Muscle layer of duodenum (tissue), 2 donors: ENCODE data around the gene ATP13A1.
"Not testable (repeated sequence)": the region's sequence is repeated elsewhere in the genome, so short reads cannot be mapped to it uniquely, and the experiment has no call there.

Experiments
- H3K27ac ChIP-seq: one replicate; pipeline ENCODE4 v1.7.0; 2013; ENCODE audit warnings: mild to moderate bottlenecking, low read length
- H3K27me3 ChIP-seq: one replicate; pipeline ENCODE4 v1.7.0; 2013; ENCODE audit warnings: low read depth, mild to moderate bottlenecking, control low read depth, low read length
- H3K36me3 ChIP-seq, 2 donors: one replicate each; pipeline ENCODE4 v1.7.0; 2013; ENCODE audit warnings: low read length in 2 of 2, control low read depth in 1 of 2, mild to moderate bottlenecking in 1 of 2; ENCODE audit not compliant: insufficient read depth in 2 of 2, control insufficient read depth in 1 of 2
- H3K4me1 ChIP-seq, 2 donors: one replicate each; pipeline ENCODE4 v1.7.0; 2013; ENCODE audit warnings: low read length in 2 of 2, mild to moderate bottlenecking in 2 of 2, control low read depth in 1 of 2, moderate library complexity in 1 of 2; ENCODE audit not compliant: insufficient read depth in 2 of 2, control insufficient read depth in 1 of 2
- H3K4me3 ChIP-seq, 2 donors: one replicate each; pipeline ENCODE4 v1.7.0; 2013; ENCODE audit warnings: low read length in 2 of 2, low read depth in 1 of 2, mild to moderate bottlenecking in 1 of 2
- H3K9me3 ChIP-seq, 2 donors: one replicate each; pipeline ENCODE4 v1.7.0; 2013; ENCODE audit warnings: low read length in 2 of 2, control low read depth in 1 of 2, mild to moderate bottlenecking in 1 of 2; ENCODE audit not compliant: control insufficient read depth in 1 of 2
- donor health status: healthy.

The ATP13A1 gene

DNA sequence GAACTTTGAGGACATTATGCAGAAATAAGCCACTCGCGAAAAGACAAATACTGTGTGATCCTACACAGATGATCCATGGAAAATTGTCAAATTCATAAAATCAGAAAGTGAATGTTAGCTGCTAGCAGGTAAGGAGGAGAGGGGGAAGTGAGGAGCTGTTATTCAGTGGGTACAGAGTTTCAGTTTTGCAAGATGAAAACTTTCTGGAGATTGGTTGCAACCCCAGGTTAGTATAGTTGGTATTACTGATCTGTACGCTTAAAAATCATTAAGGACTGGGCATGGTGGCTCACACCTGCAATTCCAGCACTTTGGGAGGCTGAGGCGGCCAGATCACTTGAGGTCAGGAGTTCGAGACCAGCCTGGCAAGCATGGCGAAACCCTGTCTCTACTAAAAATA lies 23.1 kb upstream of the ATP13A1 start:
- no peaks in the 10 kb centered on the region for H3K36me3 ChIP-seq
- no peaks in the 10 kb centered on the region for H3K4me1 ChIP-seq
- H3K4me3 ChIP-seq, result no peak overlapping the region
- no peak overlapping the region for H3K27ac ChIP-seq
- H3K9me3 ChIP-seq, result peaks cover 0 to 3% of the 10 kb centered on the region in 2 donors
- H3K27me3 ChIP-seq, result no peaks in the 10 kb centered on the region

DNA sequence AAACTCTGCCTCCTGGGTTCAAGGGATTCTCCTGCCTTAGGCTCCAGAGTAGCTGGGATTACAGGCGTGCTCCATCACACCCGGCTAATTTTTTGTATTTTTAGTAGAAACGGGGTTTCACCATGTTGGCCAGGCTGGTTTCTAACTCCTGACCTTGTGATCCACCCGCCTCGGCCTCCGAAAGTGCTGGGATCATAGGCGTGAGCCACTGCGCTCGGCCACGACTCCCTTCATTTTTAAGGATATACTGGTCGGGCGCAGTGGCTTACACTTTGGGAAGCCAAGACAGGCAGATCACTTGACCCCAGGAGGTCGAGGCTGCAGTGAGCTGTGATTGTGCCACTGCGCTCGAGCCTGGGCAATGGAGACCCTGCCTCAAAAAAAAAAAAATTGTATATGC lies 22.6 kb upstream of the ATP13A1 start:
- not testable (repeated sequence) for H3K36me3 ChIP-seq, H3K9me3 ChIP-seq

DNA sequence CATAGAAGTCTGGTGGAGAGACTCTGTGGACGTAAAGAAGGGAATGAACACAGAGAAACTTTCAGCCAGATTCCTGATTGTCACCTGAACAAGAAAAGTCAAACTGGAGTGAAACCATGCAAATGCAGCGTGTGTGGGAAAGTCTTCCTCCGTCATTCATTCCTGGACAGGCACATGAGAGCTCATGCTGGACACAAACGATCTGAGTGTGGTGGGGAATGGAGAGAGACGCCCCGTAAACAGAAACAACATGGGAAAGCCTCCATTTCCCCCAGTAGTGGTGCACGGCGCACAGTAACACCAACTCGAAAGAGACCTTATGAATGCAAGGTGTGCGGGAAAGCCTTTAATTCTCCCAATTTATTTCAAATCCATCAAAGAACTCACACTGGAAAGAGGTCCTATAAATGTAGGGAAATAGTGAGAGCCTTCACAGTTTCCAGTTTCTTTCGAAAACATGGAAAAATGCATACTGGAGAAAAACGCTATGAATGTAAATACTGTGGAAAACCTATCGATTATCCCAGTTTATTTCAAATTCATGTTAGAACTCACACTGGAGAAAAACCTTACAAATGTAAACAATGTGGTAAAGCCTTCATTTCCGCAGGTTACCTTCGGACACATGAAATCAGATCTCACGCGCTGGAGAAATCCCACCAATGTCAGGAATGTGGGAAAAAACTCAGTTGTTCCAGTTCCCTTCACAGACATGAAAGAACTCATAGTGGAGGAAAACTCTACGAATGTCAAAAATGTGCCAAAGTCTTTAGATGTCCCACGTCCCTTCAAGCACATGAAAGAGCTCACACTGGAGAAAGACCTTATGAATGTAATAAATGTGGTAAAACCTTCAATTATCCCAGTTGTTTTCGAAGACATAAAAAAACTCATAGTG lies 15.9 kb upstream of the ATP13A1 start:
- Histone ChIP-seq H3K4me1 (no peaks in the 10 kb centered on the region), H3K9me3 (peaks cover 12 to 18% of the 10 kb centered on the region in 2 donors), H3K4me3 (no peak overlapping the region), H3K27ac (no peak overlapping the region), H3K27me3 (no peaks in the 10 kb centered on the region), H3K36me3 (peaks cover 31 to 51% of the 10 kb centered on the region in 2 donors)

More for the DNA sequence above, 22.6 kb upstream of the ATP13A1 start:
- not testable (repeated sequence) for H3K27me3 ChIP-seq, H3K4me1 ChIP-seq, H3K4me3 ChIP-seq, H3K27ac ChIP-seq

DNA sequence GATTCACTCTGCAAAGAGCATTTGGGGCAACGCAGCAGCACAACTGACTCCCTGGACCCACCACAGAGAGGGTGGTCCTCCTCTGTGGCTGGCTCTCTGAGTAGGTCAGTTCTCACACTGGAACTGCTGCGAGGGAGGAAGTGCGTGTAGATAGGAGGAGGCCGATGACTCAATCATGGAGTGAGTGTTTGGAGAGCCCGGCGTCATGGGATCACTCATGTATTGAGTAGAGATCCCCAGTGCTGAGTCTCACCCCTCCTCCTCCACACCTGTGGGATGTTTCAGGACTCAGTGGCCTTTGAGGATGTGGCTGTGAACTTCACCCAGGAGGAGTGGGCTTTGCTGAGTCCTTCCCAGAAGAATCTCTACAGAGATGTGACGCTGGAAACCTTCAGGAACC lies 14.1 kb upstream of the ATP13A1 start:
- Histone ChIP-seq H3K36me3 (peaks cover 31 to 53% of the 10 kb centered on the region in 2 donors), H3K4me1 (no peaks in the 10 kb centered on the region), H3K9me3 (peaks cover 12 to 18% of the 10 kb centered on the region in 2 donors)

DNA sequence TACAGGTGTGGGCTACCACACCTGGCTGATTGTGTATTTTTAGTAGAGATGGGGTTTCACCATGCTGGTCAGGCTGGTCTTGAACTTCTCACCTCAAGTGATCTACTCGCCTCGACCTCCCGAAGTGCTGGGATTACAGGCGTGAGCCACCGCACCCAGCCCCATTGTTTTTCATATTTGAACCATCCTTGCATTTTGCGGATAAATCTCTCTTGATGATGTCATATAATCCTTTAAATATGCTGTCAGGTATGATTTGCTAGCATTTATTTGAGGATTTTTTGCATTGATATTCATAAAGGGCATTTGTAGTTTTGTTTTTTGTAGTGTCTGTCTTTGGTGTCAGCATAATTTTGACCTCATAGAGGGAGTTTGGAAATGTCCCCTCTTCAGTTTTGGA lies 10.8 kb upstream of the ATP13A1 start:
- H3K36me3 ChIP-seq, result peaks cover 22 to 33% of the 10 kb centered on the region in 2 donors
- H3K9me3 ChIP-seq, result peaks cover 4 to 11% of the 10 kb centered on the region in 2 donors
- H3K27ac ChIP-seq, result no peak overlapping the region
- H3K4me1 ChIP-seq, result peaks cover 0 to 4% of the 10 kb centered on the region in 2 donors
- H3K4me3 ChIP-seq, result no peak overlapping the region
- no peaks in the 10 kb centered on the region for H3K27me3 ChIP-seq

More for the DNA sequence above, 14.1 kb upstream of the ATP13A1 start:
- H3K27me3 ChIP-seq, result no peaks in the 10 kb centered on the region
- no peak overlapping the region for H3K4me3 ChIP-seq
- H3K27ac ChIP-seq, result no peak overlapping the region

DNA sequence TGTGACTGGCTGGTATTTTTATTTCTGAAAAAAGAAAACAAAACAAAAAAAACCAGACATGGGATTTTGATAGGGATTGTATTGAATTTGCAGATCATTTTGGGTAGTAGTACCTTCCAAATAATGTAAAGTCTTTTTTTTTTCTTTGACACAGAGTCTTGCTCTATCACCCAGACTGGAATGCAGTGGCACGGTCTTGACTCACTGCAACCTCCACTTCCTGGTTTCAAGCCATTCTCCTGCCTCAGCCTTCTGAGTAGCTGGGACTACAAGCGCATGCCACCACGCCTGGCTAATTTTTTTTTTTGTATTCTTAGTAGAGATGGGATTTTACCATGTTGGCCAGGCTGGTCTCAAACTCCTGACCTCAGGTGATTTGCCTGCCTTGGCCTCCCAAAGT lies 9.3 kb upstream of the ATP13A1 start:
- no peak overlapping the region for H3K4me3 ChIP-seq
- peaks cover 0 to 3% of the 10 kb centered on the region in 2 donors for H3K9me3 ChIP-seq
- peaks cover 11 to 19% of the 10 kb centered on the region in 2 donors for H3K36me3 ChIP-seq
- H3K4me1 ChIP-seq, result peaks cover 0 to 5% of the 10 kb centered on the region in 2 donors
- H3K27ac ChIP-seq, result no peak overlapping the region
- no peaks in the 10 kb centered on the region for H3K27me3 ChIP-seq

DNA sequence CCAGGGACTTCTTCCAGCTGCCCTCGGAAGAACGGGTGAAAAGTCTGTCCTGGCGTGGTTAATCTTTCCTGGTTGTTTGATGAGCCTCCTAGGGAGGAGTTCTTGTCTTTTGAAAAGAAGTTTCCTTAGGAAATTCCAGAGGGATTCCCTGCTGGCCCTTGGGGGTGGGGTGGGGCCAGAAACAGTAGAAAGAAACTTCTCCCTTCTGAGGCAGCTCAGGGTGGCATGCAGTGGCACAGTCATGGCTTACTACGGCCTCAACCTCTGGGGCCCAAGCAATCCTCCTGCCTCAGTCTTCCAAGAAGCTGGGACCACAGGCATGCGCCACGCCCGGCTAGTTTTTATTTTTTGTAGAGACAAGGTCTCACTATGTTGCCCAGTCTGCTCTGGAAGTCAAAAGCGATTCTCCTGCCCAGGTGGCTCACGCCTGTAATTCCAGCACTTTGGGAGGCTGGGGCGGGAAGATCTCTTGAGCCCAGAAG lies 6.6 kb upstream of the ATP13A1 start:
- Histone ChIP-seq H3K27me3 (no peaks in the 10 kb centered on the region), H3K4me3 (peak overlapping the region; percentile 77 to 83), H3K36me3 (peaks cover 0 to 4% of the 10 kb centered on the region in 2 donors), H3K27ac (no peak overlapping the region), H3K9me3 (no peaks in the 10 kb centered on the region), H3K4me1 (peaks cover 0 to 5% of the 10 kb centered on the region in 2 donors)

DNA sequence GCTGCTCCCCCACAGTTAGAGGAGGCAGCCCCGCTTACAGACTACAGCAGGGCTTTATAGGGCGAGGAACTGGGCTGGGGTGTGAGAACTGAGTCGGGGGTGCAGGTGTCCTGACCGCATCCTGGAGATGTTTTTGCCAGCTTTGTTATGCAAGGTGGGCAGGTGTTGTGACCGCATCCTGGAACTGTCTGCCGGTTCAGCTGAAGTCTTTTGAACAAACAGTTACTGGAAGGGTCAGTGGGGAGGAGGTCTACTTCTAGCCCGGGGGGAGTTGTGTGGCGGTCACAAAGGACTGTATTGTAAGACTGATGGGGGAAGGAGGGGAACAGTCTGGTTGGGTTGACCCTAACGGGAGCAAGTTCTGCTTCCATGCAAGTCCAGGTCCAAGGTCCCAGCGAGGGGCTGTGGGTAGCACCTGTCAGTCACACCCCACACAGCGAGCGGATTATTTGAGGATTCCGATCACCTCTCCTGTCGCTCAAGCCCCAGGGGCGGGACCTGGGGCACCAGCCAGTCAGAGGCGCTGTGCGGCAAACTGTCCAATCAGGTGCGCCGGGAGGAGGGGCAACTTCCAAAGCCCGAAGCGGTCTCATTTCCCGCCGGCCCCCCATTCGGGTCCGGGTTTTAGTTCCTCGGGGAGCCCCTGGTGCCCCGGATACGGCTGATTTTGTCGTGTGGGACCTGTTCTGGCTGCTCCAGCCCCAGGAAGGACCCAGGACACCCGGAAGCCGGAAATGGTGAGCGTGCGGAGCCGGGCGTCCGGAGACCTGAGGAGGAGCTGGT lies 4.9 kb upstream of the ATP13A1 start, which contains the start of gene ZNF101:
Gene ZNF101, plus strand, starts transcription at position 610 of the 783 bp plus-strand sequence. Its CDS starts 125 bp downstream, at position 735.
- Histone ChIP-seq H3K27ac (peak within 1 kb of the TSS; percentile 54), H3K27me3 (no peaks in the 10 kb centered on the region), H3K4me3 (peak within 1 kb of the TSS; percentile 77 to 83), H3K4me1 (peaks cover 0 to 5% of the 10 kb centered on the region in 2 donors), H3K9me3 (no peaks in the 10 kb centered on the region), H3K36me3 (no peaks in the 10 kb centered on the region)

DNA sequence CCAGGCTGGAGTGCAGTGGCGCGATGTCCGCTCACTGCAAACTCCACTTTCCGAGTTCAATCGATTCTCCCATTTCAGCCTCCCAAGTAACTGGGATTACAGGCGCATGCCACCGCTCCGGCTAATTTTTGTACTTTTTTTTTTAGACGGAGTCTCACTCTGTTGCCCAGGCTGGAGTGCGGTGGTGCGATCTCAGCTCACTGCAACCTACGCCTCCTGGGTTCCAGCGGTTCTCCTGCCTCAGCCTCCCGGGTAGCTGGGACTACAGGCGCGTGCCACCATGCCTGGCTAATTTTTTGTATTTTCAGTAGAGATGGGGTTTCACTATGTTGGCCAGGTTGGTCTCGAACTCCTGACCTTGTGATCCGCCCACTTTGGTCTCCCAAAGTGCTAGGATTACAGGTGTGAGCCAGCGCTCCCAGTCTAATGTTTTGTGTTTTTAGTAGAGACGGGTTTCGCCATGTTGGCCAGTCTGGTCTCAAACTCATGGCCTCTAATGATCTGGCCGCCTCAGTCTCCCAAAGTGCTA lies 2.0 kb upstream of the ATP13A1 start:
- not testable (repeated sequence) for H3K27me3 ChIP-seq, H3K36me3 ChIP-seq, H3K27ac ChIP-seq, H3K9me3 ChIP-seq, H3K4me3 ChIP-seq
- peaks cover 11 to 25% of the 10 kb centered on the region in 2 donors for H3K4me1 ChIP-seq

DNA sequence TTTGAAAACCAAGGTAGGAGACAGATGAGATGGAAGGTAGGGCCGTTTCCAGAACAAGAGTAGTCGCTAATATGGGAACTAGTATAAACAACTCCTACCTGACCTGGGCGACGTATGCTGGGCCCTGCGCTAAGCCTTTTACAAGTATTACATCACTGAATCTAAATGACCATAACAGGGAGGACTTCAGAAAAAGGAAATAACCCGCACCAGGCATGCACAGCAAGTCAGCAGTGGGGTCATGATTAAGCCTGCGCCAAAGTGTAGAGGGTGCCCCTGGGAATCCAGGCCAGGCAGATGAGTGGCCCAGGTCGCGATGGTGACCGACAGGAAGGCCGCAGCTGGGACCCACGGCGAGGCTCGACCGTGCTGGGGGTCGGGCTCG lies 613 bp downstream of the ATP13A1 start:
- H3K36me3 ChIP-seq, result peaks cover 9 to 18% of the 10 kb centered on the region in 2 donors
- no peaks in the 10 kb centered on the region for H3K9me3 ChIP-seq
- no peaks in the 10 kb centered on the region for H3K27me3 ChIP-seq
- H3K4me3 ChIP-seq, result peak overlapping the region; percentile 78 to 94
- peak overlapping the region; percentile 77 for H3K27ac ChIP-seq
- peaks cover 11 to 19% of the 10 kb centered on the region in 2 donors for H3K4me1 ChIP-seq

DNA sequence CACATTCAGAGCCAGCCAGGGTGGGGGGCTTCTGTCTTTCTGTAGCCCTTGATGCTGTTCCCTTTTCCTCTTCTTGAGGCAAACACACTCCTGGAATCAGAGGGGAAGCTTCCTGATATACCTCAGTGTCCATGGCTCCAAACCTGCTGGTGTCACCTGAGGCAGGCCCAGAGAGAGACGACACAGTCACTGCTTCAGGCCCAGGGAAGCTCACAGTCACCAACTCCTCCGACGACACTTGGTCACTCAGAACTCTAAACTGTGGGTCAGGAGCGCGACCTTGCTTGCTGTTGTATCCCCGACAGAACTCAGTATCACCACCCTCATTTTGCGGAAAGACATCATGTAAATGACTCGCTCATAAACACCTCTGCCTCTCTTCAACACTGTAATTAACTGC lies 1.1 kb downstream of the ATP13A1 start:
- peak overlapping the region; percentile 0 for H3K27ac ChIP-seq
- no peaks in the 10 kb centered on the region for H3K27me3 ChIP-seq
- H3K4me3 ChIP-seq, result peak overlapping the region; percentile 78 to 94
- H3K36me3 ChIP-seq, result peaks cover 13 to 21% of the 10 kb centered on the region in 2 donors
- peaks cover 11 to 19% of the 10 kb centered on the region in 2 donors for H3K4me1 ChIP-seq
- H3K9me3 ChIP-seq, result no peaks in the 10 kb centered on the region
